ENCODE measurements around the gene FGF21.

Gene FGF21

GRCh38 chr19:48799358-48800300 is 44.3 kb downstream of the FGF21 start:
- TF ChIP-seq, protein P1, sequence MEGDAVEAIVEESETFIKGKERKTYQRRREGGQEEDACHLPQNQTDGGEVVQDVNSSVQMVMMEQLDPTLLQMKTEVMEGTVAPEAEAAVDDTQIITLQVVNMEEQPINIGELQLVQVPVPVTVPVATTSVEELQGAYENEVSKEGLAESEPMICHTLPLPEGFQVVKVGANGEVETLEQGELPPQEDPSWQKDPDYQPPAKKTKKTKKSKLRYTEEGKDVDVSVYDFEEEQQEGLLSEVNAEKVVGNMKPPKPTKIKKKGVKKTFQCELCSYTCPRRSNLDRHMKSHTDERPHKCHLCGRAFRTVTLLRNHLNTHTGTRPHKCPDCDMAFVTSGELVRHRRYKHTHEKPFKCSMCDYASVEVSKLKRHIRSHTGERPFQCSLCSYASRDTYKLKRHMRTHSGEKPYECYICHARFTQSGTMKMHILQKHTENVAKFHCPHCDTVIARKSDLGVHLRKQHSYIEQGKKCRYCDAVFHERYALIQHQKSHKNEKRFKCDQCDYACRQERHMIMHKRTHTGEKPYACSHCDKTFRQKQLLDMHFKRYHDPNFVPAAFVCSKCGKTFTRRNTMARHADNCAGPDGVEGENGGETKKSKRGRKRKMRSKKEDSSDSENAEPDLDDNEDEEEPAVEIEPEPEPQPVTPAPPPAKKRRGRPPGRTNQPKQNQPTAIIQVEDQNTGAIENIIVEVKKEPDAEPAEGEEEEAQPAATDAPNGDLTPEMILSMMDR (IDR thresholded peaks at IDR 0.05; ENCODE audit: low read depth, low read length, missing control alignments): no peak
- DNase-seq (ENCODE audit: low read depth): no peak
- no peak overlapping the region for H3K4me3 ChIP-seq (ENCODE audit: low read depth, low read length)

DNA sequence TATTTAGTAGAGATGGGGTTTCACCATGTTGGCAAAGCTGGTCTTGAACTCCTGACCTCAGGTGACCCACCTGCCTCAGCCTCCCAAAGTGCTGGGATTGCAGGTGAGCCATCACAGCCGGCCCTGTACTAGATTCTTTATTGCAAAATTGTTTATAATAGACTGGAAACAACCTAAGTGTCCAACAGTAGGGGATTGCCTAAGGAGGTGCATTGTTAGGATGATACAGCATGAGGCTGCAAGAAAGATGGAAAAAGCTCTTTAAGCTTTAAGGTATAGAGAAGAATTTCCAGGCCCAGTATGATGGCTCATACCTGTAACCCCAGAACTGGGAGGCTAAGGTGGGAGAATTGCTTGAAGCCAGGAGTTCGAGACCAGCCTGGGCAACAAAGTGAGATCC is 47.3 kb downstream of the FGF21 start:
- TF ChIP-seq, protein P1 (IDR thresholded peaks at IDR 0.05; ENCODE audit: low read depth, low read length, missing control alignments): no peak
- no peak overlapping the region for H3K4me3 ChIP-seq (ENCODE audit: low read depth, low read length)
- no peak for DNase-seq (ENCODE audit: low read depth)

DNA sequence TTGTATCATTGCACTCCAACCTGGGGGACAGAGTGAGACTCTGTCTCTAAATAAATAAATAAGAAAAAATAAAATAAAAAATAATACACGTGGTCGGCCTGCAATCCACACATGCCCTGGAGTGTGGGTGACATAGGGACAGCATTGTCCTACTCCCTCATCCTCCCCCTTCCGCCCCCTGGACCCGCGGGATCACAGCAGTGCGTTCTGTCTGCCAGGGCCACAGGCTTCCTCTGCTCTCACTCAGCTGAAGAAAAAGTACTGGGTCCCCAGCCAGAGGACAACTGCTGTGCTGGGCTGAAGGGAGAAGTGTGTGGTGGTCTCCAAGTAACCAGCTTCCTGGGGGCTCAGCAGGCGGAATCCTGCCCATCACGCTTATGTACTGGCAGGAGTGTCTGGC is 49.2 kb downstream of the FGF21 start:
- DNase-seq (ENCODE audit: low read depth): no peak
- H3K4me3 ChIP-seq (ENCODE audit: low read depth, low read length): no peak overlapping the region
- TF ChIP-seq, protein P1 (IDR thresholded peaks at IDR 0.05; ENCODE audit: low read depth, low read length, missing control alignments): no peak

DNA sequence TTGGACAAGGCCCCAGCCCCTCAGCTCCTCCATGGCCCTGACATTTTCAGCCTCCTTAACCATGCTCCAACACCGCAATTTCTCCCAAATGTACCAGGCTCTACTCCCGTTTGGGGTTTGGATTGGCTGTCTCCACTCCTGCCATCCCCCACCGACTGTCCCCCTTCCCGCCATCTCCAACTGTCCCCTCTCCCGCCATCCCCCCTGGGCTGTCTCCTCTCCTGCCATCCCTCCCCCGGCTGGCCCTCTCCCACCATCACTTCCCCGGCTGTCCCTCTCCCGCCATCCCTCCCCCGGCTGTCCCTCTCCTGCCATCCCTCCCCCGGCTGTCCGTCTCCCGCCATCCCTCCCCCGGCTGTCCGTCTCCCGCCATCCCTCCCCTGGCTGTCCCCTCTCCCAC is 50.1 kb downstream of the FGF21 start:
- no peak for DNase-seq (ENCODE audit: low read depth)
- no peak overlapping the region for H3K4me3 ChIP-seq (ENCODE audit: low read depth, low read length)
- TF ChIP-seq, protein P1 (IDR thresholded peaks at IDR 0.05; ENCODE audit: low read depth, low read length, missing control alignments): no peak

- TF ChIP-seq, protein P1 (IDR thresholded peaks at IDR 0.05; ENCODE audit: low read depth, low read length, missing control alignments): no peak
- no peak overlapping the region for H3K4me3 ChIP-seq (ENCODE audit: low read depth, low read length)
- no peak for DNase-seq (ENCODE audit: low read depth)
These were observed 51.1 kb downstream of the FGF21 start for GRCh38 chr19:48806518-48806817.

DNA sequence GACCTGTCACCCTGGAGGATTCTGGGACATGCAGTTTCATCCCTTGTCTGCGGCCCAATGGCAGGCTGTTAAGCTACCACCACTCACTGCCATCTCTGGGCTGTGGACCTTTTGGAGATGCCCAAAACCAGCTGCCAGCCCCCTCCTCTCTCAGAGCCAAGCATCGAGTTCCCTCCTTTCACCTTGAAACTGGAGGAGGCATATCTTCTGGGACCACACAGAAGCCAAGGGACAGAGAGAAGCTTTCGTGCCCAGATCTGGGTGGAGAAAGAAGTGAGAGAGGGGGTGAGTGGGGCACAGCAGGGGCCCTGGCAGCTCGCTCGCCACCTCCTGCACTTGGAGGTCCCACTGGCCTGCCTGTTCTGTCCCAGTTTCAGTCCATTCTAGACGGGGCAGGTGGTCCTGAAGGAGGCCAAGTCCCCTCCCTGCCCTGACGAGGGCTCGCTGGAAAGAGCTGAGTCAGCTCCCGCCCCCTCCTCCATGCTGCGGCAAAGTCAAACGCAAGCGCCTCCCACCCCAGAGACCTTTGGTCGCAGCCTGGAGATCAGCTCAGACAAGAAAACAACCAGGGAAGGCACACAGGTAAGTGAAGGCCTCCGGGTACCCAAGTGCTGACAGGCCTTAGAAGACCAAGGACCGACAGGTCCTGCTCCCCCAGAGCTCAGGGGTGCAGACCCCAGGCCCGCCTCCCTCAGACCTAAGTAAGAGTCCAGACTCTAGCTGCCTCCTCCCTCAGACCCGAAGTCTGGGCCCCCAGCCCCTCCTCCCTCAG is 51.7 kb downstream of the FGF21 start:
- no peak overlapping the region for H3K4me3 ChIP-seq (ENCODE audit: low read depth, low read length)
- TF ChIP-seq, protein P1 (IDR thresholded peaks at IDR 0.05; ENCODE audit: low read depth, low read length, missing control alignments): no peak
- DNase-seq (ENCODE audit: low read depth): no peak

Measured in GM12864 (cell line).